OCI-LY7 (cell line): ENCODE measurements around the gene DGCR8. TPM values are rescaled to one million over a fixed set of nuclear protein-coding genes. Genes with fewer than 3 reads are reported as not detected.

ENCODE experiments used
- BruUV-seq: library from RNA; stranded (reverse); fragments of 400-500 nt; replicated peaks from 2 replicates; lab custom pipeline; 2021; lab: Mats Ljungman, UMichigan
- CTCF ChIA-PET: fragments of 300-600 bp; sonication (Branson Sonifier 250); formaldehyde crosslinking; loops from one replicate; lab custom pipeline; 2022; ENCODE audit warnings: antibody characterized with exemption; ENCODE audit not compliant: unreplicated experiment; lab: Charles Lee
- POLR2A ChIA-PET: fragments of 300-600 bp; sonication (Branson Sonifier 250); formaldehyde crosslinking; loops from one replicate; lab custom pipeline; 2022; ENCODE audit warnings: antibody characterized with exemption; lab: Charles Lee
- DNase-seq: peaks from one replicate; pipeline ENCODE4 v3.0.0-alpha.2; 2015; ENCODE audit warnings: low spot score
- H2AFZ ChIP-seq: fragments of 200-600 bp; sonication (generic), shearing (Covaris generic); 2 replicates; pipeline ENCODE4 v1.6.1; 2014; ENCODE audit warnings: mild to moderate bottlenecking, antibody characterized with exemption, low read length, moderate library complexity
- H3K27ac ChIP-seq: fragments of 200-600 bp; sonication (generic); 2 replicates; pipeline ENCODE4 v1.5.1; 2014; ENCODE audit warnings: mixed run types, low read depth, mild to moderate bottlenecking, moderate library complexity, low read length, inconsistent platforms; ENCODE audit not compliant: poor library complexity, severe bottlenecking
- H3K36me3 ChIP-seq: fragments of 200-600 bp; sonication (generic); 2 replicates; pipeline ENCODE4 v1.6.1; 2014; ENCODE audit warnings: mild to moderate bottlenecking, antibody characterized with exemption, low read length, moderate library complexity, mixed read lengths; ENCODE audit not compliant: insufficient read depth
- H3K4me1 ChIP-seq: fragments of 200-600 bp; sonication (generic); 2 replicates; pipeline ENCODE4 v1.5.1; 2014; ENCODE audit warnings: mild to moderate bottlenecking, low read length; ENCODE audit not compliant: insufficient read depth, poor library complexity, severe bottlenecking
- H3K4me2 ChIP-seq: fragments of 200-600 bp; sonication (generic); 2 replicates; pipeline ENCODE4 v1.6.1; 2014; ENCODE audit warnings: mild to moderate bottlenecking, low read length
- H3K4me3 ChIP-seq: fragments of 200-600 bp; sonication (generic); 2 replicates; pipeline ENCODE4 v1.5.1; 2014; ENCODE audit warnings: mild to moderate bottlenecking, low read depth, low read length; ENCODE audit not compliant: poor library complexity, severe bottlenecking
- H3K79me2 ChIP-seq: fragments of 200-600 bp; sonication (generic); 2 replicates; pipeline ENCODE4 v1.6.1; 2016; ENCODE audit warnings: low read depth, mild to moderate bottlenecking, low read length, moderate library complexity, mixed read lengths; ENCODE audit not compliant: insufficient read depth
- H3K9me2 ChIP-seq: fragments of 200-600 bp; sonication (generic); 2 replicates; pipeline ENCODE4 v1.6.1; 2016; ENCODE audit warnings: mild to moderate bottlenecking, low read length, mixed read lengths; ENCODE audit not compliant: insufficient read depth
- H3K9me3 ChIP-seq: fragments of 200-600 bp; sonication (generic); 2 replicates; pipeline ENCODE4 v1.6.1; 2014; ENCODE audit warnings: mild to moderate bottlenecking, mixed run types, low read length, mixed read lengths
- H4K20me1 ChIP-seq: fragments of 200-600 bp; sonication (generic); 2 replicates; pipeline ENCODE4 v1.6.1; 2014; ENCODE audit warnings: mild to moderate bottlenecking, antibody characterized with exemption, low read length, moderate library complexity, mixed read lengths; ENCODE audit not compliant: insufficient read depth
- CTCF ChIP-seq: fragments of 200-600 bp; sonication (generic); conservative IDR thresholded peaks from 2 replicates; pipeline ENCODE4 v1.5.1; 2014; ENCODE audit warnings: mild to moderate bottlenecking, antibody characterized with exemption, low read length, moderate library complexity, mixed read lengths
- EZH2phosphoT487 ChIP-seq: fragments of 200-600 bp; sonication (generic); IDR thresholded peaks from 2 replicates; pipeline ENCODE4 v1.6.1; 2018; ENCODE audit warnings: low read depth, borderline replicate concordance, mild to moderate bottlenecking, mixed run types, antibody characterized with exemption, low read length, moderate library complexity, mixed read lengths
- intact Hi-C: fragments of 100-400 bp; cut with micrococcal nuclease; formaldehyde crosslinking; loops from one replicate; pipeline ENCODE4 v1.10.0; 2022; ENCODE audit not compliant: unreplicated experiment
- total RNA-seq, 2 experiments: library from RNA; depleted of rRNA in 1 of 2; stranded (reverse); fragments of >200 nt in 1 of 2; shearing (Covaris generic) in 1 of 2; gene quantifications; 2 replicates each; pipeline ENCODE4 v1.2.3, GENCODE V29; 2014 to 2022

Gene DGCR8
- total RNA-seq, 2 experiments from 2014 or later: 49.5 to 68.2 TPM

- POLR2A ChIA-PET: no interaction called here
- H3K4me2 ChIP-seq: no peak overlapping the region
- H3K9me3 ChIP-seq: no peaks in the 10 kb centered on the region
- H3K4me1 ChIP-seq: no peaks in the 10 kb centered on the region
- no peak overlapping the region for H2AFZ ChIP-seq
- H4K20me1 ChIP-seq: no peaks in the 10 kb centered on the region
- BruUV-seq: no TSS peak
- H3K4me3 ChIP-seq: no peak overlapping the region
- no peak overlapping the region for H3K27ac ChIP-seq
- TF ChIP-seq CTCF (no peak), EZH2phosphoT487 (no peak)
- H3K36me3 ChIP-seq: no peaks in the 10 kb centered on the region
- no peaks in the 10 kb centered on the region for H3K79me2 ChIP-seq
- CTCF ChIA-PET: no interaction called here
- intact Hi-C loops: no loop called here
- no peaks in the 10 kb centered on the region for H3K9me2 ChIP-seq
- DNase-seq: no peak
Measured at GRCh38 chr22:20142711-20143621, 62.9 kb downstream of the DGCR8 start.

- Histone ChIP-seq H3K27ac (no peak overlapping the region), H3K36me3 (no peaks in the 10 kb centered on the region), H3K79me2 (no peaks in the 10 kb centered on the region), H2AFZ (no peak overlapping the region), H3K9me2 (no peaks in the 10 kb centered on the region), H3K4me1 (no peaks in the 10 kb centered on the region), H4K20me1 (no peaks in the 10 kb centered on the region), H3K4me2 (no peak overlapping the region), H3K4me3 (no peak overlapping the region), H3K9me3 (no peaks in the 10 kb centered on the region)
- BruUV-seq: no TSS peak
- intact Hi-C loops: no loop called here
- no peak for DNase-seq
- CTCF ChIA-PET: no interaction called here
- TF ChIP-seq CTCF (no peak), EZH2phosphoT487 (no peak)
- POLR2A ChIA-PET: no interaction called here
Measured at GRCh38 chr22:20143883-20144665, 64.0 kb downstream of the DGCR8 start.
